Skeletal muscle tissue (tissue), 4 donors: ENCODE measurements around the gene XYLT2. TPM values are rescaled to one million over a fixed set of nuclear protein-coding genes. Genes with fewer than 3 reads are reported as not detected.
"Not testable (repeated sequence)": the region's sequence is repeated elsewhere in the genome, so short reads cannot be mapped to it uniquely, and the experiment has no call there.

Source experiments
- H3K27ac ChIP-seq: one replicate; pipeline ENCODE4 v1.7.0; 2013; ENCODE audit warnings: mild to moderate bottlenecking, low read depth, low read length, inconsistent platforms
- H3K27me3 ChIP-seq, 3 donors: one replicate each; pipeline ENCODE4 v1.7.0; 2013; ENCODE audit warnings: low read length in 3 of 3; ENCODE audit not compliant: control insufficient read depth in 3 of 3, insufficient read depth in 3 of 3
- H3K36me3 ChIP-seq, 3 donors: one replicate each; pipeline ENCODE4 v1.7.0; 2013; ENCODE audit warnings: low read length in 3 of 3; ENCODE audit not compliant: control insufficient read depth in 3 of 3, insufficient read depth in 3 of 3
- H3K4me1 ChIP-seq, 3 donors: one replicate each; pipeline ENCODE4 v1.7.0; 2013; ENCODE audit warnings: low read length in 3 of 3, mild to moderate bottlenecking in 3 of 3; ENCODE audit not compliant: control insufficient read depth in 3 of 3, insufficient read depth in 3 of 3
- H3K4me3 ChIP-seq, 3 donors: one replicate each; pipeline ENCODE4 v1.7.0; 2013; ENCODE audit warnings: low read length in 3 of 3
- H3K9ac ChIP-seq, 3 donors: one replicate each; pipeline ENCODE4 v1.7.0; 2013; ENCODE audit warnings: low read length in 3 of 3, mild to moderate bottlenecking in 3 of 3, moderate library complexity in 2 of 3, low read depth in 1 of 3
- H3K9me3 ChIP-seq, 3 donors: one replicate each; pipeline ENCODE4 v1.7.0; 2013; ENCODE audit warnings: low read length in 3 of 3; ENCODE audit not compliant: control insufficient read depth in 3 of 3
- total RNA-seq: library from RNA; depleted of rRNA; stranded (reverse); fragments of >200 nt; gene quantifications from one replicate; pipeline ENCODE4 v1.2.3, GENCODE V29; 2014
- donor health status: Osteomylitis.

The XYLT2 gene
- total RNA-seq, 1 donor from 2014 or later = 24.0 TPM

- Histone ChIP-seq H3K9ac (no peak overlapping the region), H3K4me3 (no peak overlapping the region), H3K27me3 (peaks cover 4 to 5% (median 4%) of the 10 kb centered on the region in 3 donors), H3K4me1 (no peaks in the 10 kb centered on the region), H3K27ac (no peak overlapping the region), H3K36me3 (no peaks in the 10 kb centered on the region), H3K9me3 (no peaks in the 10 kb centered on the region)
Observed at GRCh38 chr17:50331085-50331791, 14.7 kb upstream of the XYLT2 start.

- Histone ChIP-seq H3K9ac (no peak overlapping the region), H3K27me3 (peaks cover 4 to 5% (median 4%) of the 10 kb centered on the region in 3 donors), H3K4me3 (no peak overlapping the region), H3K9me3 (no peaks in the 10 kb centered on the region), H3K36me3 (no peaks in the 10 kb centered on the region), H3K4me1 (no peaks in the 10 kb centered on the region), H3K27ac (no peak overlapping the region)
Observed at GRCh38 chr17:50332196-50332595, 13.7 kb upstream of the XYLT2 start.

GRCh38 chr17:50333291-50334057 lies 12.5 kb upstream of the XYLT2 start:
- not testable (repeated sequence) for H3K4me1 ChIP-seq

GRCh38 chr17:50337956-50338355 lies 8.0 kb upstream of the XYLT2 start:
- Histone ChIP-seq H3K36me3 (no peaks in the 10 kb centered on the region), H3K9me3 (peaks cover 0 to 2% (median 0%) of the 10 kb centered on the region in 3 donors), H3K4me1 (no peaks in the 10 kb centered on the region), H3K27ac (no peak overlapping the region), H3K4me3 (no peak overlapping the region), H3K27me3 (peaks cover 0 to 2% (median 2%) of the 10 kb centered on the region in 3 donors), H3K9ac (no peak overlapping the region)

More at GRCh38 chr17:50333291-50334057, 12.5 kb upstream of the XYLT2 start:
- H3K27ac ChIP-seq, H3K9me3 ChIP-seq, H3K27me3 ChIP-seq, H3K4me3 ChIP-seq, H3K36me3 ChIP-seq, H3K9ac ChIP-seq: not testable (repeated sequence)

GRCh38 chr17:50338645-50339044 lies 7.3 kb upstream of the XYLT2 start:
- Histone ChIP-seq H3K36me3 (no peaks in the 10 kb centered on the region), H3K27me3 (peaks cover 0 to 3% (median 0%) of the 10 kb centered on the region in 3 donors), H3K4me3 (no peak overlapping the region), H3K4me1 (no peaks in the 10 kb centered on the region), H3K9ac (no peak overlapping the region), H3K9me3 (peaks cover 0 to 2% (median 0%) of the 10 kb centered on the region in 3 donors), H3K27ac (no peak overlapping the region)

- peaks cover 0 to 2% (median 0%) of the 10 kb centered on the region in 3 donors for H3K9me3 ChIP-seq
- H3K4me3 ChIP-seq = no peak overlapping the region
- no peak overlapping the region for H3K9ac ChIP-seq
- peaks cover 0 to 3% (median 0%) of the 10 kb centered on the region in 3 donors for H3K27me3 ChIP-seq
- H3K4me1 ChIP-seq = no peaks in the 10 kb centered on the region
- H3K36me3 ChIP-seq = no peaks in the 10 kb centered on the region
- no peak overlapping the region for H3K27ac ChIP-seq
Observed at GRCh38 chr17:50339381-50339780, 6.5 kb upstream of the XYLT2 start.

- Histone ChIP-seq H3K27me3 (peaks cover 0 to 3% (median 0%) of the 10 kb centered on the region in 3 donors), H3K4me1 (peaks cover 18 to 26% (median 20%) of the 10 kb centered on the region in 3 donors), H3K27ac (no peak overlapping the region), H3K36me3 (no peaks in the 10 kb centered on the region), H3K9me3 (no peaks in the 10 kb centered on the region), H3K9ac (peak overlapping the region in 1 of 3 donors; percentile 83), H3K4me3 (no peak overlapping the region)
Observed at GRCh38 chr17:50344731-50345365, 1.1 kb upstream of the XYLT2 start.

- H3K9ac ChIP-seq = peak overlapping the region; percentile 79 to 89 (median 84)
- no peaks in the 10 kb centered on the region for H3K36me3 ChIP-seq
- H3K27ac ChIP-seq = no peak overlapping the region
- peak overlapping the region; percentile 79 to 84 (median 84) for H3K4me3 ChIP-seq
- H3K9me3 ChIP-seq = no peaks in the 10 kb centered on the region
- peaks cover 0 to 3% (median 0%) of the 10 kb centered on the region in 3 donors for H3K27me3 ChIP-seq
- H3K4me1 ChIP-seq = peaks cover 18 to 26% (median 20%) of the 10 kb centered on the region in 3 donors
Observed at GRCh38 chr17:50346313-50347116, 589 bp downstream of the XYLT2 start.

- Histone ChIP-seq H3K9ac (peak overlapping the region; percentile 79 to 89 (median 84)), H3K27ac (no peak overlapping the region), H3K4me3 (peak overlapping the region; percentile 79 to 84 (median 84)), H3K9me3 (no peaks in the 10 kb centered on the region), H3K36me3 (no peaks in the 10 kb centered on the region), H3K4me1 (peaks cover 18 to 26% (median 20%) of the 10 kb centered on the region in 3 donors), H3K27me3 (peaks cover 0 to 3% (median 0%) of the 10 kb centered on the region in 3 donors)
Observed at GRCh38 chr17:50347117-50347893, 1.4 kb downstream of the XYLT2 start.
